ENCODE measurements around the gene DNMT1. TPM values are rescaled to one million over a fixed set of nuclear protein-coding genes. Genes with fewer than 3 reads are reported as not detected.
"Not testable (repeated sequence)": the region's sequence is repeated elsewhere in the genome, so short reads cannot be mapped to it uniquely, and the experiment has no call there.

DNMT1 gene
- total RNA-seq, 6 experiments from 2014 or later: 12.6 to 37.3 (median 24.4) TPM

DNA sequence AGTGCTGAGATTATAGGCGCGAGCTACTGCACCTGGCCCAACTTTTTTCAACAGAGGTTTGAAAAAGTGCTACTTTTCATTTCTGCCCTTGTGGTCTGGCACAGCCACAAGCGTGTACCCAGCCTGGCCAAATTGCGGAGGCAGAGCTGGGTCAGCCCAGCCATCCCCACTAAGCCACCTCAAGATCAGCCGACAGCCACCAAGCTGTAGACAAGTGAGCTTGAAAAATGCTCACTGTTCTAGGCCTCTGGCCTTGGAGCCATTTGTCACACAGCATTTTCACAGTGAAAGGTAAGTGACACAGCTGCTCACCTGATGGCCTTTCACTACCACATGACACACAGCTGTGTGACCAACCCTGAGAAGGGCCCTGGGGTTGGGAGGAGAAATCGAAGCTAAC is 27.3 kb downstream of the DNMT1 start:
- peaks cover 0 to 43% (median 8%) of the 10 kb centered on the region in 4 donors for H3K36me3 ChIP-seq
- H3K4me1 ChIP-seq: no peaks in the 10 kb centered on the region
- intact Hi-C loops (cut with DNase I): no loop called here
- no peak overlapping the region for H3K4me3 ChIP-seq
- H3K27ac ChIP-seq: no peak overlapping the region
- ATAC-seq (no peak), DNase-seq (no peak)
- TF ChIP-seq POLR2A (IDR thresholded peaks at IDR 0.05) (no peak), CTCF (IDR thresholded peaks at IDR 0.05) (no peak)
- WGBS (ENCODE audit: insufficient coverage, low coverage, low lambda C conversion rate, missing lambda C conversion rate): 98% methylated on average over 5 of the region's 6 CpGs
- no peaks in the 10 kb centered on the region for H3K27me3 ChIP-seq
- H3K9me3 ChIP-seq: no peaks in the 10 kb centered on the region

GRCh38 chr19:10166501-10166900 is 28.3 kb downstream of the DNMT1 start:
- intact Hi-C loops (cut with DNase I); H3K9me3 ChIP-seq: not testable (repeated sequence)
- H3K36me3 ChIP-seq: peaks cover 0 to 41% (median 8%) of the 10 kb centered on the region in 4 donors

DNA sequence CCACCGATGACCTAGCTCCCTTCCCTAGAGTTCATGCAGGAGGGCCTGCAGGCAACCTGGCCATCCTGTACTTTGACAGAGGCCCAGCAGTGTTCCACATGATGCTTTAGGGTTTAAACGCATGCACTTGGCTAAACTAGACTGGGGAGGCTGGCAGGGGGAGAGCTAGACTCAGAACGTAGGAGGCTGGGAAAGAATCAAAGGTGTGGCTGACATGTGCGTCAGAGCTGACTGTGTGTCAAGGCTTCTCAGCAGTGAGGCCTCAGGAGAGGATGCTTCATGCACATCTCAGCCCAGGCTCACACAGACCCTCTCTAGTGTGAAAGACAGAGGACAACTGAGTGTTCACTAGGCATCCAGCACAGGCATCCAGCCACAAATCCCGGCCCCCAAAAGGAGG is 28.7 kb downstream of the DNMT1 start:
- no peaks in the 10 kb centered on the region for H3K4me1 ChIP-seq
- ATAC-seq (peak in 1 of 4 donors; percentile 14), DNase-seq (no peak)
- H3K9me3 ChIP-seq: no peaks in the 10 kb centered on the region
- TF ChIP-seq CTCF (IDR thresholded peaks at IDR 0.05) (no peak), POLR2A (IDR thresholded peaks at IDR 0.05) (no peak)
- no peaks in the 10 kb centered on the region for H3K27me3 ChIP-seq
- H3K27ac ChIP-seq: no peak overlapping the region
- peaks cover 0 to 42% (median 7%) of the 10 kb centered on the region in 4 donors for H3K36me3 ChIP-seq
- intact Hi-C loops (cut with DNase I): no loop called here
- no peak overlapping the region for H3K4me3 ChIP-seq
- 100% methylated on average over 3 of the region's 5 CpGs for WGBS (ENCODE audit: insufficient coverage, low coverage, low lambda C conversion rate, missing lambda C conversion rate)

More at GRCh38 chr19:10166501-10166900, 28.3 kb downstream of the DNMT1 start:
- not testable (repeated sequence) for H3K27ac ChIP-seq, H3K27me3 ChIP-seq, DNase-seq, ATAC-seq, H3K4me3 ChIP-seq, H3K4me1 ChIP-seq
- 100% methylated on average over 1 of the region's 10 CpGs for WGBS (ENCODE audit: insufficient coverage, low coverage, low lambda C conversion rate, missing lambda C conversion rate)

- intact Hi-C loops (cut with DNase I): no loop called here
- Histone ChIP-seq H3K4me1 (no peaks in the 10 kb centered on the region), H3K27me3 (no peaks in the 10 kb centered on the region), H3K4me3 (no peak overlapping the region), H3K9me3 (no peaks in the 10 kb centered on the region), H3K36me3 (peaks cover 0 to 57% (median 25%) of the 10 kb centered on the region in 4 donors), H3K27ac (no peak overlapping the region)
- DNase-seq (no peak), ATAC-seq (no peak)
- no peak for TF ChIP-seq POLR2A (IDR thresholded peaks at IDR 0.05)
- TF ChIP-seq CTCF (IDR thresholded peaks at IDR 0.05): no peak
- WGBS (ENCODE audit: insufficient coverage, low coverage, low lambda C conversion rate, missing lambda C conversion rate): no CpG with 5 or more reads among the region's 3 CpGs
These were observed 31.2 kb downstream of the DNMT1 start for GRCh38 chr19:10163536-10163935.

DNA sequence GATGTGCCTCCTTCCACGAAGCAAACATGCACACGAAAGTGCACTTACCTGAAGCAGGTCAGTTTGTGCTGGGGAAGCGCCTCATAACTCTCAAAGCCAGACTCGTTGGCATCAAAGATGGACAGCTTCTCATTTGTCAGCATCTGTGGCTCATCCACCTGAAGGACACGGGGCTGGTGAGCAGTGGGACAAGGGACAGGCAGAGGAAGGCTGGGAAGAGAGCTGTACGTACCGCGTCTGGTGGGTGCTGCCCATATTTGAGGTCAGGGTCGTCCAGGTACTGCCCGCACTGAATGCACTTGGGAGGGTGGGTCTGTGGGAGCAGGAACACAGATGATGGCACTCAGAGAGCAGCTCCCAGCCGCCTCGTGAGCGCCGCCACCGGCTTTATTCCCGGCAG is 35.1 kb downstream of the DNMT1 start:
- ATAC-seq: no peak
- TF ChIP-seq POLR2A (IDR thresholded peaks at IDR 0.05): no peak
- no peak for TF ChIP-seq CTCF (IDR thresholded peaks at IDR 0.05)
- Histone ChIP-seq H3K9me3 (no peaks in the 10 kb centered on the region), H3K4me3 (no peak overlapping the region), H3K27me3 (no peaks in the 10 kb centered on the region), H3K27ac (no peak overlapping the region), H3K4me1 (no peaks in the 10 kb centered on the region), H3K36me3 (peaks cover 4 to 74% (median 31%) of the 10 kb centered on the region in 4 donors)
- 93% methylated on average over 12 of the region's 16 CpGs for WGBS (ENCODE audit: insufficient coverage, low coverage, low lambda C conversion rate, missing lambda C conversion rate)
- intact Hi-C loops (cut with DNase I): no loop called here
- no peak for DNase-seq

Data from right lobe of liver (tissue), 6 donors.